Central memory CD4-positive, alpha-beta T cell (primary cell): ENCODE measurements around the gene OR2L2.
"Not testable (repeated sequence)": the region's sequence is repeated elsewhere in the genome, so short reads cannot be mapped to it uniquely, and the experiment has no call there.

Experiments
- DNase-seq: peaks from one replicate; pipeline ENCODE4 v3.0.0; 2022
- total RNA-seq, 3 experiments: gene quantifications; one replicate each; lab custom pipeline; 2026; lab: John Stamatoyannopoulos, UW

Gene OR2L2, protein sequence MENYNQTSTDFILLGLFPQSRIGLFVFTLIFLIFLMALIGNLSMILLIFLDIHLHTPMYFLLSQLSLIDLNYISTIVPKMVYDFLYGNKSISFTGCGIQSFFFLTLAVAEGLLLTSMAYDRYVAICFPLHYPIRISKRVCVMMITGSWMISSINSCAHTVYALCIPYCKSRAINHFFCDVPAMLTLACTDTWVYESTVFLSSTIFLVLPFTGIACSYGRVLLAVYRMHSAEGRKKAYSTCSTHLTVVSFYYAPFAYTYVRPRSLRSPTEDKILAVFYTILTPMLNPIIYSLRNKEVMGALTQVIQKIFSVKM
- 0.04 to 0.39 (median 0.05) reads per million in 3 experiments for total RNA-seq

DNA sequence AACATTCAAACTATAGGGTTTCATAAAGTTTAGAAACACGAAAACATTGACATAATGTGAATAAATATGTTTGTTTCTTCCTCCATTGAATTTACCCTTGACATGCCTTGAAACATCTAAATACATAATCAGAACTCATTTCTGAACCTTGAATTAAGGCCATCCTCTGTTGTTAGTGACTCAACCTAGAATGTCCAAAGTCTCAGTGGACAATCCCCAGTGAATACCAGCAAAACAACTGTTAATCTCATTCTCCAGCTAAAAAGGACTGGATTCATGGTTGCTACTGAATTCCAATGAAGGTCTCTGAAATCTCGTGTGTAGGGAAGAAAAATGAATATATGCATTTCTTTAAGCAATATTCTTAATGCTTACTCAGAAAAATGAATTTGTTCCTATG is at the start of gene OR2L2:
TSS of gene OR2L2 (plus strand) at position 301 of the 400 bp plus-strand sequence. CDS start 8,198 bp downstream, outside the sequence.
- DNase-seq, result no peak

DNA sequence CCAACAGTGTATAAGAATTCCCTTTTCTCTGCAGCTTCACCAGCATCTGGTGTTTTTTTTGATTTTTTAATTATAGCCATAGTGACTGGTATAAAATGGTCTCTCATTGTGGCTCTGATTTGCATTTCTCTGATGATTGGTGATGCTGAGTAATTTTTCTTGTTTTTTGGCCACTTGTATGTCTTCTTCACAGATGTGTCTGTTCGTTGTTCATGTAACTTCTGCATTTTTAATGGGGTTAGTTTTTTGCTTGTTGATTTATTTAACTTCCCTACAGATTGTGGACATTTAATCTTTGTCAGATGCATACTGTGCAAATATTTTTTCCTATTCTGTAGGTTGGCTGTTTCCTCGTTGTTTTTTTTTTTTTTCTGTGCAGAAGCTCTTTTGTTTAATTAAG is 36.9 kb upstream of the OR2L2 start:
- DNase-seq, result no peak

DNA sequence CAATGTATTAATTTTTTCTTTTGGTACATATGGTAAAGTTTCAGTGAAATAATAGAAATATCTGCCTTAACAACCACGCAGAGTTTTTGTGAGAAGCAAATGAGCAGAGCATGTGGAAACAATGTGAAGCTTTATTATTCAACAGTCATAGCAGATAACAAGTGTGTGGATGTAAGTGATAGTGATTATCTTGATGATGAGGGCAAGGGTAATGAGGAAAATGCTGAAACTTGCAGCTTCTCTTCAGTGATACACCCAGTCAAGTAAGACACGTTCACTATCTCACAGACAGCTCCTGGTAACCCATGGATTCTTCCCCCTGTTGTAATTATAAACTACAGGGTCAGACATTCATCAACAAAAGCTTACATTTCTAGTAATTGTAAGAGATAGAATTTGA is 31.1 kb upstream of the OR2L2 start:
- no peak for DNase-seq

- no peak for DNase-seq
Observed at GRCh38 chr1:248000169-248000568, 29.7 kb upstream of the OR2L2 start.

GRCh38 chr1:248007778-248008177 is 22.1 kb upstream of the OR2L2 start:
- no peak for DNase-seq

GRCh38 chr1:248009681-248010080 is 20.2 kb upstream of the OR2L2 start:
- DNase-seq, result no peak

DNA sequence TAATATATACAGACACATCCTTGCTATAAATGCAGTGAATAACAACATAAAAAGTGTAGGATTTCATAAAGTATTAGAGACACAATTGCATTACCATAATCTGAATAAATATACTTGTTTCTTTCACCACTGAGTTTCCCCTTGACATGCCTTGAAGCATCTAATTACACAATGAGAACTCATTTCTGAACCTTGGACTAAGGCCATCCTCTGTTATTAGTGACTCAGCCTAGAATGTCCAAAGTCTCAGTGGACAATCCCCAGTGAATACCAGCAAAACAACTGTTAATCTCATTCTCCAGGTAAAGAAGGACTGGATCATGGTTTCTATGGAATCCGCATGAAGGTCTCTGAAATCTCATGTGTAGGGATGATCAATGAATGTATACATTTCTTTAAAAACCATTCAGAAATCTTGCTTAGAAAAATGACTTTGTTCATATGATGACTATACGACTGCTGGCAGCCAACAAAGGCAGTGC is 16.6 kb upstream of the OR2L2 start, which contains the start of gene OR2L5:
TSS of gene OR2L5 (plus strand) at position 432 of the 482 bp plus-strand sequence. CDS start 8,288 bp downstream, outside the sequence.
- no peak for DNase-seq

GRCh38 chr1:248015803-248016202 is 14.1 kb upstream of the OR2L2 start:
- DNase-seq, result no peak

- DNase-seq, result no peak
Observed at GRCh38 chr1:248045209-248045608, 15.3 kb downstream of the OR2L2 start.

GRCh38 chr1:248046536-248046935 is 16.7 kb downstream of the OR2L2 start, which contains the start of gene OR2L3:
OR2L3 (plus strand) TSS chr1:248046836; CDS start chr1:248060682, 13,846 bp downstream.
- no peak for DNase-seq

GRCh38 chr1:248047008-248047407 is 17.1 kb downstream of the OR2L2 start:
- DNase-seq, result no peak

- DNase-seq, result no peak
Observed at GRCh38 chr1:248054671-248055070, 24.8 kb downstream of the OR2L2 start.

- no peak for DNase-seq
Observed at GRCh38 chr1:248055261-248055660, 25.4 kb downstream of the OR2L2 start.

GRCh38 chr1:248065071-248065470 is 35.2 kb downstream of the OR2L2 start:
- DNase-seq, result no peak

GRCh38 chr1:248065604-248066003 is 35.7 kb downstream of the OR2L2 start:
- no peak for DNase-seq

- not testable (repeated sequence) for DNase-seq
Observed at GRCh38 chr1:248083864-248084263, 54.0 kb downstream of the OR2L2 start.
